Activated CD4-positive, CD25-positive, alpha-beta regulatory T cell treated with anti-CD3 and anti-CD28 coated beads, Interleukin-2, amount 50 U/mL, for 72 hours (primary cell): ENCODE data around the gene CAPN10.

ENCODE experiments used
- DNase-seq: peaks from one replicate; pipeline ENCODE4 v3.0.0; 2021

The CAPN10 gene

GRCh38 chr2:240626531-240627300 lies 40.2 kb downstream of the CAPN10 start:
- DNase-seq, result peak; percentile 25

- DNase-seq, result peak; percentile 26
Measured at GRCh38 chr2:240627736-240628506, 41.4 kb downstream of the CAPN10 start.

DNA sequence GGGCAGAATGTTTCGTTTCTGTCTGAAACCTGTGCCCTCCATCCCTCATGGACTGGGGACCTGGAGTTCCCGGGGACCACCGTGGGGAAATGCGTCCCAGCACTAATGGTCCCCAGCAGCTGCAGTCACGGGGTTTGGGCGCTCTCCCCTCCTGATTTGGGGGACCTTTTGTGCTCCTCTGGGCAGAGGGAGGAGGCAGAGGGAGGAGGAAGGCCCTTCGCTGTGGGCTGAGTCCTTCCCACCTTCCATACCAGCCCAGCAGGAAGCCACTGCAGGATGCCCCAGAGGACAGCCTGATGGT lies 41.9 kb downstream of the CAPN10 start:
- no peak for DNase-seq

GRCh38 chr2:240628808-240629618 lies 42.5 kb downstream of the CAPN10 start:
- DNase-seq, result peak; percentile 20

DNA sequence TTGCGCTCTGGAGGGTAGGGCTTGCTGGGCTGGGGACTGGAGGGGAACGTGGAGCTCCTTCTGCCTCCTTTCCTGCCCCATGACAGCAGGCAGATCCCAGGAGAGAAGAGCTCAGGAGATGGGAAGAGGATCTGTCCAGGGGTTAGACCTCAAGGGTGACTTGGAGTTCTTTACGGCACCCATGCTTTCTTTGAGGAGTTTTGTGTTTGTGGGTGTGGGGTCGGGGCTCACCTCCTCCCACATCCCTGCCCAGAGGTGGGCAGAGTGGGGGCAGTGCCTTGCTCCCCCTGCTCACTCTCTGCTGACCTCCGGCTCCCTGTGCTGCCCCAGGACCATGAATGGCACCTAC lies 43.1 kb downstream of the CAPN10 start:
- no peak for DNase-seq

DNA sequence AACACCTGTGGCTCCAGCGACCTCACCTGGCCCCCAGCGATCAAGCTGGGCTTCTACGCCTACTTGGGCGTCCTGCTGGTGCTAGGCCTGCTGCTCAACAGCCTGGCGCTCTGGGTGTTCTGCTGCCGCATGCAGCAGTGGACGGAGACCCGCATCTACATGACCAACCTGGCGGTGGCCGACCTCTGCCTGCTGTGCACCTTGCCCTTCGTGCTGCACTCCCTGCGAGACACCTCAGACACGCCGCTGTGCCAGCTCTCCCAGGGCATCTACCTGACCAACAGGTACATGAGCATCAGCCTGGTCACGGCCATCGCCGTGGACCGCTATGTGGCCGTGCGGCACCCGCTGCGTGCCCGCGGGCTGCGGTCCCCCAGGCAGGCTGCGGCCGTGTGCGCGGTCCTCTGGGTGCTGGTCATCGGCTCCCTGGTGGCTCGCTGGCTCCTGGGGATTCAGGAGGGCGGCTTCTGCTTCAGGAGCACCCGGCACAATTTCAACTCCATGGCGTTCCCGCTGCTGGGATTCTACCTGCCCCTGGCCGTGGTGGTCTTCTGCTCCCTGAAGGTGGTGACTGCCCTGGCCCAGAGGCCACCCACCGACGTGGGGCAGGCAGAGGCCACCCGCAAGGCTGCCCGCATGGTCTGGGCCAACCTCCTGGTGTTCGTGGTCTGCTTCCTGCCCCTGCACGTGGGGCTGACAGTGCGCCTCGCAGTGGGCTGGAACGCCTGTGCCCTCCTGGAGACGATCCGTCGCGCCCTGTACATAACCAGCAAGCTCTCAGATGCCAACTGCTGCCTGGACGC lies 43.6 kb downstream of the CAPN10 start:
- DNase-seq, result peak; percentile 27

GRCh38 chr2:240630771-240631547 lies 44.4 kb downstream of the CAPN10 start:
- peak; percentile 7 for DNase-seq

GRCh38 chr2:240631548-240632305 lies 45.2 kb downstream of the CAPN10 start:
- DNase-seq, result peak; percentile 16

- DNase-seq, result peak; percentile 5
Measured at GRCh38 chr2:240632306-240632721, 45.8 kb downstream of the CAPN10 start.

- no peak for DNase-seq
Measured at GRCh38 chr2:240635121-240635997, 48.8 kb downstream of the CAPN10 start.

DNA sequence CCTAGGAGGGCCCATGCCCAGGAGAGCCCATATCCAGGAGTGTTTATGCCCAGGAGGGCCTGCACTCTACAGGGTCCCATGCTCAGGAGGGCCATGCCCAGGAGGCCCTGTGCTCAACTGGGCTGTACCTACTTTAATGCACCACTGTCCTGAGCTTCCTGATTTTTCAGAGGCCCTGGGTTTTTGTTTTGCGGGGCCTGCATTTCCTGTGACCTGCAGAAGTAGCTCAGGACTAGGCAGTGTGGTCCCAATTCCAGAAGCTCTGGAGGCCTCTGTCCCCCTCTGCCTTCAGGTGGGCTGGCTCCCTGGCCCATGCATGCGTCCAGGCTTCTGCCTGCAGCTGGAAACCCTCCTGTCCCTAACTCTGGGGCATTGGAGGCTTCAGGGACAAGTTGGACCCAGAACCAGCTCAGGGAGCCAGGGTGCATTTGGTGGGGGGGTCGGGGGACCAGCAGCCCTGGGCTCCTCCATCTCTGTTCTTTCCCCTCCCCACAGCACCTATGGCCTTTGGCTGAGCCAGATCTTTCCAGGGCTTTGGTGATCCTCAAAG lies 49.5 kb downstream of the CAPN10 start:
- DNase-seq, result no peak

- DNase-seq, result peak; percentile 27
Measured at GRCh38 chr2:240636563-240637115, 50.1 kb downstream of the CAPN10 start.

- DNase-seq, result peak; percentile 16
Measured at GRCh38 chr2:240637116-240637900, 50.8 kb downstream of the CAPN10 start.

GRCh38 chr2:240637901-240638345 lies 51.4 kb downstream of the CAPN10 start:
- DNase-seq, result no peak

DNA sequence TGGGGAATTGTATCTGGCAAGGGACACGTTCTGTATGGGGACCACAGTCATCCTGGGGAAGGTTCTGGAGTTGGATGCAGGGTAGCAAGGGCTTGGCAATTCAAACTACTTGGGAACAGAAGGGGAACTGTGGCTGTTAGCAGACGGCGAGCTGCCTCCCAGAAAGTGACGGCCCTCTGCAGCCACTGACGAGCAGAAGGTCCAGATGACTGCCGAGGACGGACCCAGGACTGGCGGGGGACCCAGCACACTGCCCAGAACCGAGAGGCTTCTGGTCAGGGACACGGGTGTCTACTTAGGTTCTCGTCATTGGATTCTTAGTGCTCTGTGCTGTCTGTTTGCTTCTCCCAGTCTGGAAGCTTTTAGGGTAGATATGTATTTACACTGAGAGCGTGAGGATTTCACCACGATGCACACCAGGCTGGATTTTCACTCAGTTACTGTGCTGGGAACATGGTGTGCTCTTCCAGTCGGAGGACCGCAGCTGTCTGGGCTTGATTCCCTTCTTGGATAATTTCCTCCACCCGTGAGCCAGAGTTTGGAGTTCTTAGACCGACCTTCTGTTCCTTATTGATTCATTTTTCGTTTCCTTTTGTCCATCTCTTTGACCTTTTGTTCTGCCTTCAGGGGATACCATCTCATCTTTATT lies 52.1 kb downstream of the CAPN10 start:
- no peak for DNase-seq

DNA sequence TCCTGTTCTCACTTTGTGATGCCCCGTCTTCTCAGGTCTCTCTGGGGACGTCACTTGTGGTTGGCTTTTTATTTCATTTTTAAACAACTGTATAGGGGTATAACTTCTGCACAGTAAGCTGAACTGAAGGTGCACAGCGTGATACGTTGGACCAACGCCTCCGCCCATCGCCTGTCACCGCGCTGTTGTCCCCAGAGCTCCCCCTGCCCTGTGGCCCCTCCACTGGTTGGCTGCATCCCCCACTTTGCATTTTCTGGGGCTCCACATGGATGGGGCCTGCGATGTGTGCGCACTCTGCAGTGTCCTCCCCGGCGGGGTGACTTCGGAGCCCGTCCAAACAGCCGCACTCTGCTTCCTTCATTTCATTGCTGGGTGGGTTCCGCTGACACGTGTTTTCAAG lies 53.0 kb downstream of the CAPN10 start:
- no peak for DNase-seq

DNA sequence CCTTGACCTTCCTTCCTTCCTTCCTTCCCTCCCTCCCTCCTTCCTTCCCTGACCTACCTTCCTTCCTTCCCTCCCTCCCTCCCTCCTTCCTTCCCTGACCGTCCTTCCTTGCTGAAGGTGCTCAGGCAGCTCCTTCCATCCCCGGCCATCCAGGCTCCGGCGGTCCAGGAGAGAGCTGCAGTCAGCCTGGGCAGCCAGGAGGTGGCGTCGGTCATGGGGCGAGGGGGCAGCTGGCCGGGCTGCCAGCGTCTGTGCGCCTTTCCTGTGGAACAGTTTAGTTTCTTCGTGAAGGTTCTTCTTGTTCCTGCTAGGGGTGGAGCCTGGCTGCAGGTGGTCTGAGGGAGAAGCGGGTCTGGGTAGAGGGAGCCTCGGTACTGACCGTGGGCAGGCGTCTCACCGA lies 54.4 kb downstream of the CAPN10 start:
- no peak for DNase-seq
